Measurements from ENCODE around the gene IKZF3. TPM values are rescaled to one million over a fixed set of nuclear protein-coding genes. Genes with fewer than 3 reads are reported as not detected.

Gene IKZF3
- total RNA-seq, 1 experiment from 2014 or later: not detected

- Histone ChIP-seq H3K9ac (ENCODE audit: low read length) (no peak overlapping the region), H3K4me2 (ENCODE audit: low read length) (no peak overlapping the region), H3K36me3 (ENCODE audit: low read depth, low read length) (no peaks in the 10 kb centered on the region), H3K79me2 (ENCODE audit: low read length) (no peaks in the 10 kb centered on the region), H3K9me3 (ENCODE audit: low read length) (no peaks in the 10 kb centered on the region), H3F3A (ENCODE audit: low read length, unreplicated experiment) (no peaks in the 10 kb centered on the region), H3K4me3 (ENCODE audit: low read length) (no peak overlapping the region), H3K27ac (ENCODE audit: low read length) (no peak overlapping the region), H4K20me1 (ENCODE audit: low read length) (no peaks in the 10 kb centered on the region), H3K9me2 (replicated peaks; ENCODE audit: low read length) (no peaks in the 10 kb centered on the region), H3K4me1 (ENCODE audit: insufficient read depth, low read length) (no peaks in the 10 kb centered on the region), H2AFZ (ENCODE audit: low read length) (no peak overlapping the region), H3K27me3 (ENCODE audit: low read length) (no peaks in the 10 kb centered on the region)
- ChIA-PET POLR2A (ENCODE audit: unreplicated experiment) (no interaction called here), CTCF (no interaction called here)
- DNase-seq (no peak), ATAC-seq (no peak)
- intact Hi-C loops (cut with micrococcal nuclease): loop anchor here (10.0 kb wide), 1 partner anchor 74 kb away; no protein-coding TSS in a partner anchor
- TF ChIP-seq EZH2 (IDR thresholded peaks at IDR 0.05; ENCODE audit: low read length, unreplicated experiment) (no peak), EZH2phosphoT487 (IDR thresholded peaks at IDR 0.05; ENCODE audit: borderline replicate concordance, low read length) (no peak)
- TF ChIP-seq, protein P1, sequence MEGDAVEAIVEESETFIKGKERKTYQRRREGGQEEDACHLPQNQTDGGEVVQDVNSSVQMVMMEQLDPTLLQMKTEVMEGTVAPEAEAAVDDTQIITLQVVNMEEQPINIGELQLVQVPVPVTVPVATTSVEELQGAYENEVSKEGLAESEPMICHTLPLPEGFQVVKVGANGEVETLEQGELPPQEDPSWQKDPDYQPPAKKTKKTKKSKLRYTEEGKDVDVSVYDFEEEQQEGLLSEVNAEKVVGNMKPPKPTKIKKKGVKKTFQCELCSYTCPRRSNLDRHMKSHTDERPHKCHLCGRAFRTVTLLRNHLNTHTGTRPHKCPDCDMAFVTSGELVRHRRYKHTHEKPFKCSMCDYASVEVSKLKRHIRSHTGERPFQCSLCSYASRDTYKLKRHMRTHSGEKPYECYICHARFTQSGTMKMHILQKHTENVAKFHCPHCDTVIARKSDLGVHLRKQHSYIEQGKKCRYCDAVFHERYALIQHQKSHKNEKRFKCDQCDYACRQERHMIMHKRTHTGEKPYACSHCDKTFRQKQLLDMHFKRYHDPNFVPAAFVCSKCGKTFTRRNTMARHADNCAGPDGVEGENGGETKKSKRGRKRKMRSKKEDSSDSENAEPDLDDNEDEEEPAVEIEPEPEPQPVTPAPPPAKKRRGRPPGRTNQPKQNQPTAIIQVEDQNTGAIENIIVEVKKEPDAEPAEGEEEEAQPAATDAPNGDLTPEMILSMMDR (conservative IDR thresholded peaks at IDR 0.05; ENCODE audit: low read depth, low read length): no peak
- no TSS peak for BruUV-seq (replicated peaks)
These were observed 63.6 kb downstream of the IKZF3 start for GRCh38 chr17:39800540-39800939.

- DNase-seq (no peak), ATAC-seq (no peak)
- ChIA-PET CTCF (no interaction called here), POLR2A (ENCODE audit: unreplicated experiment) (no interaction called here)
- Histone ChIP-seq H3K4me3 (ENCODE audit: low read length) (no peak overlapping the region), H3K27ac (ENCODE audit: low read length) (no peak overlapping the region), H2AFZ (ENCODE audit: low read length) (no peak overlapping the region), H3K9ac (ENCODE audit: low read length) (no peak overlapping the region), H3K36me3 (ENCODE audit: low read depth, low read length) (no peaks in the 10 kb centered on the region), H3K27me3 (ENCODE audit: low read length) (no peaks in the 10 kb centered on the region), H3K9me2 (replicated peaks; ENCODE audit: low read length) (no peaks in the 10 kb centered on the region), H3K79me2 (ENCODE audit: low read length) (no peaks in the 10 kb centered on the region), H3K4me1 (ENCODE audit: insufficient read depth, low read length) (no peaks in the 10 kb centered on the region), H3K9me3 (ENCODE audit: low read length) (no peaks in the 10 kb centered on the region), H3F3A (ENCODE audit: low read length, unreplicated experiment) (no peaks in the 10 kb centered on the region), H3K4me2 (ENCODE audit: low read length) (no peak overlapping the region), H4K20me1 (ENCODE audit: low read length) (no peaks in the 10 kb centered on the region)
- no TSS peak for BruUV-seq (replicated peaks)
- intact Hi-C loops (cut with micrococcal nuclease): no loop called here
- TF ChIP-seq, protein P1 (conservative IDR thresholded peaks at IDR 0.05; ENCODE audit: low read depth, low read length): no peak
- TF ChIP-seq EZH2phosphoT487 (IDR thresholded peaks at IDR 0.05; ENCODE audit: borderline replicate concordance, low read length) (no peak), EZH2 (IDR thresholded peaks at IDR 0.05; ENCODE audit: low read length, unreplicated experiment) (no peak)
These were observed 64.7 kb downstream of the IKZF3 start for GRCh38 chr17:39799395-39799794.

DNA sequence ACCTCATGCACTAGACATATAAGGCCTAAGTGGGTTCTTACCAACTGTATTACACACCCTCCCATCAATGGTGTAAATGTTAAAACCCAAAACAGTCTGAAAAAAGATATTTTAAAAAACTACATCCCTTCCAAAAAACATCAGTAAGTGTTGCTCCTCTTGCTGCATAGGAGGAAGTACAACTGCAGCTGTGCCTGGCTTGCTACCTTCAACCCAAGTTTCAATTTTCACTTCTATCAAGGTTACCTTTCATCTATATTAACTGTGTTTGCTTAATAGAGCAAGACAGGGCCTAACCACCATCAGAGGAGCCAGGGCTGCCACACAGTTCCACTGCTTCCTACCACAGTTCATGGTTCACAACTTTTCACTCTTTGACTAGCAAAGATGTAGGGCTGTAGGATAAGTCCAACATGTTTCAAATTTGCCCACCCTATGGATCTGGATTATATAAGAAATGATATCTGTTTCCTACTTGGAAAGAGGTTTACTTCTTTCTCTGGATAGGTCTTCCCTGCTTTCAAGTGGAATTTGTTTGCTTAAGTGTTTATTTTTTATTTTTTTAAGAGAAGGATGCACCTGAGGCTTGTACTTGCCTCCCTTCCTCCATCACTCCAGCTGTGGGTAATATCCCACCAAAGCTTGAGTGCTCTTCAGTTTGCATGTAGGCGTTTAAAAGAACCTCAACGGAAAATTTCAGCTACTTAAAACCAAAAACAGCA, 69.7 kb downstream of the IKZF3 start:
- no peaks in the 10 kb centered on the region for H3K9me3 ChIP-seq (ENCODE audit: low read length)
- intact Hi-C loops (cut with micrococcal nuclease): no loop called here
- no peaks in the 10 kb centered on the region for H3K4me1 ChIP-seq (ENCODE audit: insufficient read depth, low read length)
- H3K9ac ChIP-seq (ENCODE audit: low read length): no peak overlapping the region
- CTCF ChIA-PET: no interaction called here
- no peaks in the 10 kb centered on the region for H3K36me3 ChIP-seq (ENCODE audit: low read depth, low read length)
- H3K79me2 ChIP-seq (ENCODE audit: low read length): no peaks in the 10 kb centered on the region
- ATAC-seq: no peak
- H3K4me2 ChIP-seq (ENCODE audit: low read length): no peak overlapping the region
- TF ChIP-seq, protein P1 (conservative IDR thresholded peaks at IDR 0.05; ENCODE audit: low read depth, low read length): no peak
- TF ChIP-seq EZH2phosphoT487 (IDR thresholded peaks at IDR 0.05; ENCODE audit: borderline replicate concordance, low read length): no peak
- TF ChIP-seq EZH2 (IDR thresholded peaks at IDR 0.05; ENCODE audit: low read length, unreplicated experiment): no peak
- H3K27ac ChIP-seq (ENCODE audit: low read length): no peak overlapping the region
- BruUV-seq (replicated peaks): no TSS peak
- POLR2A ChIA-PET (ENCODE audit: unreplicated experiment): interaction anchor here (0.6 kb wide), 1 partner anchor 102 kb away, joined by 3 read pairs; no protein-coding TSS in a partner anchor
- no peak for DNase-seq
- no peaks in the 10 kb centered on the region for H3F3A ChIP-seq (ENCODE audit: low read length, unreplicated experiment)
- no peak overlapping the region for H2AFZ ChIP-seq (ENCODE audit: low read length)
- H3K4me3 ChIP-seq (ENCODE audit: low read length): no peak overlapping the region
- H3K9me2 ChIP-seq (replicated peaks; ENCODE audit: low read length): no peaks in the 10 kb centered on the region
- peaks cover 8% of the 10 kb centered on the region; the same call in 1 of the 2 replicates for H3K27me3 ChIP-seq (ENCODE audit: low read length)
- no peaks in the 10 kb centered on the region for H4K20me1 ChIP-seq (ENCODE audit: low read length)
